ENCODE results near the gene POLR1H.

Gene POLR1H

DNA sequence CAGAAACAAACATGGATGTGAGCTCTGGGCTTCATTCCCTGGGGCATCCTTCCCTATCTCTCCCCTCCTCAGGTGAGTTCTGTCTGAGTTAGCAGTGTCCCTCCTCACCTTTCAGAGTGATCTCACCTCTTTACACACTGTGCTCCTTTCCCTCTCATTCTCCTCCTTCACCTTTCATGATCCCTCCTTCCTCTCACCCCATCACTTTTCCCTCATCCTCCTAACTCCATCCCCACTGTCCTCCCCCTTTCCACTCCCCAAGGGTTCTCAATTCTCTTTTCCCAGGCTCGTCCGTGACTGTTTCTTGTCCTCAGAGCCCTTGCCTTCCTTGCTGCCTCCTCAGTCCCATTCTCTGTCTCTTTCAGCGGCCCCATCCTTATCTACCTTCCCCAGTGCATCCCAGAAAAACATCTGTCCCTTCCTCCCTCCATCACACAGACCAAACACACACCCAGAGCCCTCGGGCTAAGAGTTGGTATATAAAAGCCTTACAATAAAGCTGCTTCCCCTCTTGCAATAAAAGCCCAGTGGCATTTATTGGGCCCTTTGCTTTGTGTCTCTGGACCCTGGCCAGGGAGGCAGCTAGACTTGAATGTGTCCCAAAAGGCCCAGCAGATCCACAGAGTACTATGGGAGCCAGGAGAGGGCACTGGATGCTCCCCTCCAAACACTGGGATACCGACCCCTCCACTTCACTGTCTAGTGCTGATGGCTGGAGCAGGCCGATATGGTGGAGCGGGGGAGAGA, 12.6 kb downstream of the POLR1H start:
- ChIA-PET POLR2A (no interaction called here), CTCF (interaction anchor here (1.1 to 2.3 kb wide), 2 partner anchors 28 to 58 kb away, joined by 3 to 7 read pairs; no protein-coding TSS in a partner anchor)
- peak; percentile 11 for DNase-seq (ENCODE audit: extremely low spot score)
- TF ChIP-seq, protein P1, sequence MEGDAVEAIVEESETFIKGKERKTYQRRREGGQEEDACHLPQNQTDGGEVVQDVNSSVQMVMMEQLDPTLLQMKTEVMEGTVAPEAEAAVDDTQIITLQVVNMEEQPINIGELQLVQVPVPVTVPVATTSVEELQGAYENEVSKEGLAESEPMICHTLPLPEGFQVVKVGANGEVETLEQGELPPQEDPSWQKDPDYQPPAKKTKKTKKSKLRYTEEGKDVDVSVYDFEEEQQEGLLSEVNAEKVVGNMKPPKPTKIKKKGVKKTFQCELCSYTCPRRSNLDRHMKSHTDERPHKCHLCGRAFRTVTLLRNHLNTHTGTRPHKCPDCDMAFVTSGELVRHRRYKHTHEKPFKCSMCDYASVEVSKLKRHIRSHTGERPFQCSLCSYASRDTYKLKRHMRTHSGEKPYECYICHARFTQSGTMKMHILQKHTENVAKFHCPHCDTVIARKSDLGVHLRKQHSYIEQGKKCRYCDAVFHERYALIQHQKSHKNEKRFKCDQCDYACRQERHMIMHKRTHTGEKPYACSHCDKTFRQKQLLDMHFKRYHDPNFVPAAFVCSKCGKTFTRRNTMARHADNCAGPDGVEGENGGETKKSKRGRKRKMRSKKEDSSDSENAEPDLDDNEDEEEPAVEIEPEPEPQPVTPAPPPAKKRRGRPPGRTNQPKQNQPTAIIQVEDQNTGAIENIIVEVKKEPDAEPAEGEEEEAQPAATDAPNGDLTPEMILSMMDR (IDR thresholded peaks at IDR 0.05; ENCODE audit: control extremely low read depth, extremely low read depth, low read depth, missing control alignments), result no peak

DNA sequence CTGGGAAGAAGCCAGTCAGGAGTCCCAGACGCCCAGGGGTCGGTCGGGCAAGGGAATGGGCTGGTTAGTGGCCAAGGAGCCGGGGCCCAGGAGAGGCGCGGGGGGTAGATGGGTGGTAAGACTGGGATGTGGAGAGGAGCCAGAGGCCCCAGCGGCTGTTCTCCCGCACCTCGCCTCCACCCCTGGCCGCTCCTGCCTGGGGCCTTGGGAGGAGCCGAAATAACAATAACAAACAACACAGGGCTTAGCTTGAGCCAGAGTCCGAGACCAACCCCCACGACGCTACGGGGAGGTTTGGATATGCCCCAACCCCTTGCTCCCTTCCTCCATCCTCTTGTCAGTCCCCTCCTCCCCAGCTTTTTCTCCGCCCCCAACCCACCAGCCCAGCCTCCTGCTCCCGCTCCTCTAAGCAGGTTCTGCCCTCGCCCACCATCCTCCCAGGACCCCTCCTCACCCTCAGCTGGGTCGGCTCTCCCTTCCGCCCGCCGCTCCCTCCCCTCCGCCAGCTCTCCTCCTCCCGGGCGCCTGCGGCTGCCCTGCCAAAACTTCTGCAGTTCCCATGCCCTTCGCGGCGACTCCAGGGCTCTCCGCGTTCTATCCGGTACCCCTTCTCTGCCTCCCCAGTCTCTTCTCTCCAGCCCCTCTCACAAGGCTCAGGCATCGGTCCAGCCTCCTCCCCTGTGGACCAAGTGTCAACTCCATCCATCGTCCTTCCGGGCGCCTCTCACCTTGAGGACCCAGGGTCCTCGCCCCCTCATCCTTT, 13.4 kb downstream of the POLR1H start:
- peak; percentile 15 for DNase-seq (ENCODE audit: extremely low spot score)
- TF ChIP-seq, protein P1 (IDR thresholded peaks at IDR 0.05; ENCODE audit: control extremely low read depth, extremely low read depth, low read depth, missing control alignments), result no peak
- ChIA-PET CTCF (interaction anchor here (2.3 kb wide), 1 partner anchor 27 kb away, joined by 7 read pairs; no protein-coding TSS in a partner anchor), POLR2A (no interaction called here)

DNA sequence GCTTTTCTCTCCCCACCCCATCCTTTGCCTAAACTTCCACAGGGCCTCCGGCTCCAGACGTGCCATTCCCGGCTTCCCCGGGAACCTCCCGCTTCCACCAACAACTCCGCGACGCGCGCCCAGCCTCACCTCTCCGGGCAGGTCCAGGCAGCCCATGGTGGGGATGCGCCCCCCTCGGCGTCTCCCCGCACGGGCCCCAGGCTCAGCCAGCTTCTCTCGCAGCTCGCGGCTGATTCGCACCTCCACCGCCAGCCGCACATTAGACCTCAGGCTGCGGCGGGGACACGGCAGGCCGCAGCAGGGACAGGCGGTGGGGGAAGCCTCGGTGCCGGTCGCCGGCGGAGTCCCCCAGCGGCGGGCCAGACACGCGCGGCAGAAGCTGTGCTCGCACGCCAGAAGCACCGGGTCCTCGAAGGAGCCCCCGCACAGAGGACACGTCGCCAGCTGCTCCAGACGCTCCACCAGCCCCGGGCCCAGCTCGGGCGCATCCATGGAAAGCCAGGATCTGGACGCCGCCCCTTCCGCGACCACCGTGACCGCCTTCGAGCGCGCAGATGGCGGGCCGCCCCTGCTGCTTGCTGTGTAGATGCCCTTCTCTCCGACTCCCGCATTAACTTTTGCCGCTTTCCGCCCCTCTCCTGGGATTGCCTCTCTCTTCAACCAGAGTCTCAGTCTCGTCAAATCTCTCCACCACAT, 14.2 kb downstream of the POLR1H start, which contains the start of gene RNF39:
RNF39 (minus strand) TSS at position 676 of the 696 bp plus-strand sequence; CDS start at position 492, 184 bp downstream.
- POLR2A ChIA-PET, result interaction anchor here (0.8 kb wide), 1 partner anchor 28 kb away, joined by 3 read pairs; no protein-coding TSS in a partner anchor
- CTCF ChIA-PET, result interaction anchor here (2.3 kb wide), 1 partner anchor 26 kb away, joined by 7 read pairs; no protein-coding TSS in a partner anchor
- TF ChIP-seq, protein P1 (IDR thresholded peaks at IDR 0.05; ENCODE audit: control extremely low read depth, extremely low read depth, low read depth, missing control alignments), result no peak
- DNase-seq (ENCODE audit: extremely low spot score), result peak; percentile 14

DNA sequence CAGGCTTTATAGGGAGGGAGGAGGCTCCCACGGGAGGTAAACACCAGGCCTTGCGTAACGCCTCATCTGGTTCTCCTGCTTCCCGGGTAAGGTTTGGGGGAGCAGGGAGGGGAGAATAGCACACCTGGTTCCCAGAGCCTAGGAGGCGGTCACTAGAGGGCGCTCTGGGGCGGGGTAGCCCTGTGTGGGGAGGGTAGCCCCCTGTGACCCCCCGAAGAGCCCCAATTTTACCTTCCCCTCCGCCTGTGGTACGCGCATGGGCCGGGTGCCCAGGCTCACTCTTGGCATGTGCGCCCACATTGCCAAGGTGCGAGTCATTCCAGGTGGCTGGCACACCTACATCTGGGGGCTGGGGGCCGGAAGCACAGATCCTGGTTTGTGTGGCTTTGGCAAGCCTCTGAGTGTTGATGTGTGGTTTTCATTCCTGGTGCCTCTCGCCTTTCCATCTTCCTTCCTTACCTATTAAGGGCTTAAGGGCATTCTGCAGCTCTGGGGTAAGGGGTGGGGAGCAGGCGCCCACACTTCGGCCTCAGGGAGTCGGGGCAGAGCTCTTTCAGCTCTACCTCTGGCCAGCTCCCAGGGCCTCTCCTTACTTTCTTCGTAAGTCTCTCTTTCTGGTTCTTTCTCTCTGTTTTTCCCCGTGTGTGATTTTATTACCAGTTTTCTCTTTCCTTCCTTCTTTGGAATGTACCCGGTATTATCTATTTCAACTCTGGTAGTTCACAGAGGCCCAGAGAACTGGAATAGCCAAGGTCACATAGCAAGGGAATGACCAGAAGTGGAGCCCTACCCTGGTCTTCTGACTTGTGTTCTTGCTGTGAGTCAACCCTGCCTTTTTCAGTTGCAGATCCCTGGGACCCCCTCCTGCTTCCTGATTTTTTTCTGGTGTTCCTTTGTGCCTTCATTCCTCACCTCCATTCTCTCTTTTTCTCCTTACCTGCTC, 15.0 kb downstream of the POLR1H start:
- peak; percentile 32 for DNase-seq (ENCODE audit: extremely low spot score)
- ChIA-PET POLR2A (interaction anchor here (0.8 kb wide), 1 partner anchor 27 kb away, joined by 3 read pairs; no protein-coding TSS in a partner anchor), CTCF (interaction anchor here (0.6 to 2.5 kb wide), 4 partner anchors 11 to 55 kb away, joined by 3 to 7 read pairs (median 3); partner anchors contain the start of gene POLR1H)
- TF ChIP-seq, protein P1 (IDR thresholded peaks at IDR 0.05; ENCODE audit: control extremely low read depth, extremely low read depth, low read depth, missing control alignments), result peak; percentile 17

DNA sequence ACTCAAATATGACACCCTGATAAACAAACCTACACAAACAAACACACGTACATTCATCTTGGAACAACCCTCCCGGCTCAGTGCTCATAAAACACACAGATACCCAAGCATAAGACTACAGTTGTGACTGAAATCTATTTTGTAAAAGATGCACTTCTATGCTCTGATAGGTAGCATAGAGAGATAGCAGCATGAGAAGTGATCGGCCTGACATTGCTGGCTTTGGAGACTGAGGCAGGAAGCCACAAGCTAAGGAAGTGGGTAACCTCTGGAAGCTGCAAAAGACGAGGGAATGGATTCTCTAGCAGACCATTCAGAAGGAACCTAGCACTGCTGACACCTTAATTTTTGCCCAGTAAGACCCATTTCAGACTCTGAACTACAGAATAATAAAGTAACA, 16.2 kb downstream of the POLR1H start:
- POLR2A ChIA-PET, result interaction anchor here (0.9 kb wide), 1 partner anchor 11 kb away, joined by 3 read pairs; no protein-coding TSS in a partner anchor
- TF ChIP-seq, protein P1 (IDR thresholded peaks at IDR 0.05; ENCODE audit: control extremely low read depth, extremely low read depth, low read depth, missing control alignments), result no peak
- CTCF ChIA-PET, result interaction anchor here (1.0 to 2.5 kb wide), 3 partner anchors 10 to 26 kb away, joined by 3 to 7 read pairs (median 3); no protein-coding TSS in a partner anchor
- DNase-seq (ENCODE audit: extremely low spot score), result no peak
